Panc1 (cell line): ENCODE results near the gene NECAB2. TPM values are rescaled to one million over a fixed set of nuclear protein-coding genes. Genes with fewer than 3 reads are reported as not detected.

ENCODE experiments used
- ATAC-seq: fragments of 200-7000 bp; cut with Tn5 transposase; 2 replicates; pipeline ENCODE4 v1.9.1; 2020; ENCODE audit warnings: mild to moderate bottlenecking, moderate library complexity
- BruUV-seq: library from RNA; stranded (reverse); fragments of 400-500 nt; replicated peaks from 2 replicates; lab custom pipeline; 2021; lab: Mats Ljungman, UMichigan
- CTCF ChIA-PET: fragments of 300-600 bp; sonication (Branson Sonifier 250); formaldehyde crosslinking; loops from one replicate; lab custom pipeline; 2022; ENCODE audit warnings: antibody characterized with exemption; lab: Charles Lee
- POLR2A ChIA-PET: fragments of 300-600 bp; sonication (Branson Sonifier 250); formaldehyde crosslinking; loops from one replicate; lab custom pipeline; 2022; ENCODE audit warnings: antibody characterized with exemption; lab: Charles Lee
- DNase-seq: peaks from one replicate; pipeline ENCODE4 v3.0.0-alpha.2; 2010; ENCODE audit warnings: low read depth, low spot score
- H3K27ac ChIP-seq: 2 replicates; pipeline ENCODE4 v1.5.1; 2011; ENCODE audit warnings: mild to moderate bottlenecking, low read length, inconsistent platforms
- H3K27me3 ChIP-seq: fragments of 200-500 bp; sonication (Bioruptor generic); 2 replicates; pipeline ENCODE4 v1.6.0; 2014; ENCODE audit warnings: low read length, inconsistent platforms; ENCODE audit not compliant: control insufficient read depth, insufficient read depth
- H3K36me3 ChIP-seq: fragments of 200-500 bp; sonication (Bioruptor generic); 2 replicates; pipeline ENCODE4 v1.5.1; 2014; ENCODE audit warnings: inconsistent platforms, mild to moderate bottlenecking, low read length, moderate library complexity; ENCODE audit not compliant: control insufficient read depth, insufficient read depth
- H3K4me1 ChIP-seq: 2 replicates; pipeline ENCODE4 v1.5.1; 2011; ENCODE audit warnings: inconsistent platforms, mild to moderate bottlenecking, low read length, moderate library complexity; ENCODE audit not compliant: control insufficient read depth, insufficient read depth
- H3K4me3 ChIP-seq, 2 experiments: 2 replicates each; pipeline ENCODE4 v1.5.1; 2011 to 2012; ENCODE audit warnings: low read depth in 2 of 2, low read length in 2 of 2, mild to moderate bottlenecking in 2 of 2, inconsistent platforms in 1 of 2, moderate library complexity in 1 of 2
- H3K9me3 ChIP-seq: fragments of 200-500 bp; sonication (Bioruptor generic); 2 replicates; pipeline ENCODE4 v1.5.1; 2014; ENCODE audit warnings: low read depth, mild to moderate bottlenecking, inconsistent platforms, low read length, moderate library complexity; ENCODE audit not compliant: control insufficient read depth, insufficient read depth
- CTCF ChIP-seq: fragments of 450-650 bp; IDR thresholded peaks from 2 replicates; pipeline ENCODE4 v1.5.1; 2017; ENCODE audit warnings: mild to moderate bottlenecking
- POLR2AphosphoS5 ChIP-seq: IDR thresholded peaks from 2 replicates; pipeline ENCODE4 v1.6.1; 2012; ENCODE audit warnings: mild to moderate bottlenecking, low read depth, low read length, moderate library complexity
- REST ChIP-seq, 2 experiments: IDR thresholded peaks; 2 replicates each; pipeline ENCODE4 v1.6.1; 2011 to 2012; ENCODE audit warnings: low read depth in 2 of 2, control low read depth in 1 of 2, low read length in 1 of 2, mild to moderate bottlenecking in 1 of 2, moderate library complexity in 1 of 2; ENCODE audit not compliant: insufficient read depth in 1 of 2
- SIN3A ChIP-seq: IDR thresholded peaks from 2 replicates; pipeline ENCODE4 v1.6.1; 2012; ENCODE audit warnings: low read depth, mild to moderate bottlenecking, low read length, moderate library complexity, borderline replicate concordance; ENCODE audit not compliant: insufficient read depth
- in situ Hi-C: cut with HindIII; loops from 2 replicates; pipeline ENCODE4 v1.10.0; 2016; ENCODE audit warnings: low sequenced_read_pairs, low pct_unique_long_range_greater_than_20kb
- intact Hi-C: fragments of 100-400 bp; cut with micrococcal nuclease; formaldehyde crosslinking; loops from one replicate; pipeline ENCODE4 v1.10.0; 2022; ENCODE audit not compliant: unreplicated experiment
- total RNA-seq: library from RNA; stranded (reverse); gene quantifications from one replicate; pipeline ENCODE4 v1.2.1, GENCODE V29; 2021; ENCODE audit not compliant: unreplicated experiment

NECAB2 gene
- total RNA-seq, 1 experiment from 2014 or later, result 0.33 TPM

- no peaks in the 10 kb centered on the region for H3K9me3 ChIP-seq
- DNase-seq, result peak; percentile 45
- peaks cover 9% of the 10 kb centered on the region for H3K4me1 ChIP-seq
- ATAC-seq, result peak; percentile 68
- BruUV-seq, result no TSS peak
- no peak overlapping the region for H3K27ac ChIP-seq
- H3K4me3 ChIP-seq, result no peak overlapping the region
- intact Hi-C loops, result loop anchor here (1.0 kb wide), 1 partner anchor 109 kb away; no protein-coding TSS in a partner anchor
- ChIA-PET POLR2A (no interaction called here), CTCF (interaction anchor here (0.6 to 1.2 kb wide), 6 partner anchors 45 to 214 kb away, joined by 3 to 6 read pairs (median 4); no protein-coding TSS in a partner anchor)
- TF ChIP-seq CTCF, result peak; percentile 90
- TF ChIP-seq POLR2AphosphoS5, result no peak
- H3K27me3 ChIP-seq, result no peaks in the 10 kb centered on the region
- in situ Hi-C loops, result no loop called here
- H3K36me3 ChIP-seq, result no peaks in the 10 kb centered on the region; the same call in 1 of the 2 replicates
These were observed 11.4 kb upstream of the NECAB2 start for GRCh38 chr16:83956336-83957289.

GRCh38 chr16:83957296-83957855, 10.7 kb upstream of the NECAB2 start:
- in situ Hi-C loops, result no loop called here
- CTCF ChIA-PET, result interaction anchor here (0.6 to 1.2 kb wide), 3 partner anchors 106 to 130 kb away, joined by 4 to 6 read pairs (median 6); no protein-coding TSS in a partner anchor
- Histone ChIP-seq H3K4me3 (no peak overlapping the region), H3K4me1 (peaks cover 9% of the 10 kb centered on the region), H3K9me3 (no peaks in the 10 kb centered on the region), H3K27me3 (no peaks in the 10 kb centered on the region), H3K27ac (no peak overlapping the region), H3K36me3 (no peaks in the 10 kb centered on the region; the same call in 1 of the 2 replicates)
- POLR2A ChIA-PET, result no interaction called here
- intact Hi-C loops, result no loop called here
- TF ChIP-seq SIN3A (no peak), REST (IDR thresholded peaks at IDR 0.05; ENCODE audit: insufficient read depth in 1 of 2, low read depth in 2 of 2, low read length in 1 of 2) (no peak), POLR2AphosphoS5 (no peak)
- no peak for DNase-seq
- no TSS peak for BruUV-seq
- ATAC-seq, result no peak
